Activated B cell treated with CpG ODN at 0.5 μM for 24 hours (primary cell): ENCODE measurements around the gene IRF3. TPM values are rescaled to one million over a fixed set of nuclear protein-coding genes. Genes with fewer than 3 reads are reported as not detected.

Experiments
- ATAC-seq: fragments of 200-7000 bp; cut with Tn5 transposase; one replicate; pipeline ENCODE4 v1.10.0; 2021; ENCODE audit warnings: low read depth, mild to moderate bottlenecking, moderate library complexity
- CTCF ChIA-PET: fragments of 350-600 bp; sonication (Branson Sonifier 250); formaldehyde crosslinking; loops from one replicate; lab custom pipeline; 2021; ENCODE audit warnings: antibody characterized with exemption; lab: Charles Lee
- POLR2A ChIA-PET: fragments of 350-600 bp; sonication (Branson Sonifier 250); formaldehyde crosslinking; loops from one replicate; lab custom pipeline; 2021; ENCODE audit warnings: antibody characterized with exemption; lab: Charles Lee
- DNase-seq: peaks from one replicate; pipeline ENCODE4 v3.0.0; 2022
- H3K27ac Mint-ChIP-seq: one replicate; pipeline ENCODE4 v1.8.0; 2020; ENCODE audit warnings: mixed read lengths
- H3K27me3 Mint-ChIP-seq: one replicate; pipeline ENCODE4 v1.8.0; 2021; ENCODE audit warnings: mixed read lengths
- H3K36me3 Mint-ChIP-seq: one replicate; pipeline ENCODE4 v1.8.0; 2021; ENCODE audit warnings: low read depth, mixed read lengths
- H3K4me1 Mint-ChIP-seq: one replicate; pipeline ENCODE4 v1.8.0; 2021; ENCODE audit warnings: mixed read lengths
- H3K4me3 Mint-ChIP-seq: one replicate; pipeline ENCODE4 v1.8.0; 2020; ENCODE audit warnings: mild to moderate bottlenecking, mixed read lengths
- H3K9me3 Mint-ChIP-seq: one replicate; pipeline ENCODE4 v1.8.0; 2020; ENCODE audit warnings: mixed read lengths
- CTCF ChIP-seq: fragments of 200-600 bp; IDR thresholded peaks from one replicate; pipeline ENCODE4 v1.8.0; 2022; ENCODE audit warnings: antibody characterized with exemption, mild to moderate bottlenecking
- intact Hi-C: fragments of 100-400 bp; cut with micrococcal nuclease; formaldehyde crosslinking; loops from one replicate; pipeline ENCODE4 v1.15.1; 2024
- total RNA-seq: library from RNA; stranded (reverse); gene quantifications from 2 replicates; pipeline ENCODE4 v1.2.3, GENCODE V29; 2022

Gene IRF3
- total RNA-seq, 1 donor from 2014 or later: 171 TPM

DNA sequence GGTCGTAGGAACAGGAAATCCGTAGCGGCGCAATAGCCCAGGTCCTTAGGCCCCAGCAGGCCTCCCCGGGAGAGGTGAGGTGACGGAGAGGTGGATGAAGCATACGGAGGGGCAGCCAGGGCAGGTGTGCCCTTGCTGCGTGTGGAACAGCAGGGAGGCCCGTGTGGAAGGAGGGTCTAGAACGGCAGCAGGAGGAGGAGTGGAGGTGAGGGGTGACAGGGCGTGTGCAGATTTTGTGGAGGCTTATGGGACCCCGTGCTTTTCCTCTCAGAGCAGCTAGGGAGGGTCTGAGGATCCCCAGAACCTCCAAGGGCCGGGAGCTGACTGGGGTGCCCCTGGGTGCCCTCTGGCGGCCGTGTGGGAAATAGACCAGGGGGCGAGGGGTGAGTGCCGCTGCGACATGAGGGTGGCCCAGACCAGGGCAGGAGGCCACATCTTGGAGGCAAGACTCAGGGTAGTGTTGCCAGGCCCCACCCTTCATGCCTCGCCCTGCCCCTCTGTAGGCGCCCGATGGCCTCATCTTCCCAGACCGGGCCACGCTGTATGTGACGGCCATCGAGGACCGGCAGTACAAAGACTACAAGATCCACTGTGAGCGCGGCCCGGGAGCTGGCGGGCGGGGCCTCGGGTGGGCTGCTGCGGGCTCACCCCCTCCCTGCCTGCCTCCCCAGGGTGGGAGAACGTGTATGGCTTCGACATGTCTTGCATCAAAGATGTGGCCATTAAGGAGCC is 18.8 kb upstream of the IRF3 start:
- H3K4me3 Mint-ChIP-seq: no peak overlapping the region
- no peak overlapping the region for H3K27ac Mint-ChIP-seq
- TF ChIP-seq CTCF: no peak
- intact Hi-C loops: no loop called here
- DNase-seq (no peak), ATAC-seq (no peak)
- peaks cover 22% of the 10 kb centered on the region for H3K4me1 Mint-ChIP-seq
- POLR2A ChIA-PET: interaction anchor here (0.6 kb wide), 1 partner anchor 81 kb away, joined by 4 read pairs; no protein-coding TSS in a partner anchor
- H3K27me3 Mint-ChIP-seq: no peaks in the 10 kb centered on the region
- CTCF ChIA-PET: interaction anchor here (1.1 kb wide), 1 partner anchor 20 kb away, joined by 4 read pairs; the partner anchor contains the start of gene IRF3
- no peaks in the 10 kb centered on the region for H3K9me3 Mint-ChIP-seq
- peaks cover 70% of the 10 kb centered on the region for H3K36me3 Mint-ChIP-seq

DNA sequence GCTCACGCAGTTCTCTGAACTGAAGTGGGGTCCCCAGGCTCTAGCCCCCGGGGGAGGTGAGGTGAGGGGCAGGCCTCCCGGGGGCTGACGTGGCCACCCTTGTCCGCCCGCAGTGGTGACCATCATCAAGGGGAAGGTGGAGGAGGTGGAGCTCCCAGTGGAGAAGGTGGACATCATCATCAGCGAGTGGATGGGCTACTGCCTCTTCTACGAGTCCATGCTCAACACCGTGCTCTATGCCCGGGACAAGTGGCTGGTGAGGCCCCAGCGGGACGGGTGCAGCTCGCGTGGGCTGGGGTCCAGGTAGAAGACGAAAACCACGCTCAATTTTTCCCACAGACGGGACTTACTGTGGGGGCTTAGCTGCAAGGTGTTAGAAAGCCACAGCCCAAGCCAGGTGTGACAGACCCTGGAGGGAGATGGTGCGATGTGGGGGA is 18.2 kb upstream of the IRF3 start:
- Mint-ChIP-seq H3K36me3 (peaks cover 68% of the 10 kb centered on the region), H3K27ac (no peak overlapping the region), H3K4me3 (no peak overlapping the region), H3K4me1 (peaks cover 25% of the 10 kb centered on the region), H3K27me3 (no peaks in the 10 kb centered on the region), H3K9me3 (no peaks in the 10 kb centered on the region)
- DNase-seq: no peak
- ATAC-seq: no peak
- ChIA-PET POLR2A (no interaction called here), CTCF (no interaction called here)
- intact Hi-C loops: no loop called here
- TF ChIP-seq CTCF: no peak

- Mint-ChIP-seq H3K9me3 (no peaks in the 10 kb centered on the region), H3K27me3 (no peaks in the 10 kb centered on the region), H3K4me1 (peaks cover 33% of the 10 kb centered on the region), H3K36me3 (peaks cover 63% of the 10 kb centered on the region), H3K27ac (no peak overlapping the region), H3K4me3 (no peak overlapping the region)
- no peak for ATAC-seq
- no peak for TF ChIP-seq CTCF
- no peak for DNase-seq
- CTCF ChIA-PET: no interaction called here
- POLR2A ChIA-PET: interaction anchor here (0.6 to 0.8 kb wide), 2 partner anchors 210 to 295 kb away, joined by 3 to 5 read pairs; no protein-coding TSS in a partner anchor
- intact Hi-C loops: no loop called here
Observed at GRCh38 chr19:49682274-49682673, 16.6 kb upstream of the IRF3 start.

DNA sequence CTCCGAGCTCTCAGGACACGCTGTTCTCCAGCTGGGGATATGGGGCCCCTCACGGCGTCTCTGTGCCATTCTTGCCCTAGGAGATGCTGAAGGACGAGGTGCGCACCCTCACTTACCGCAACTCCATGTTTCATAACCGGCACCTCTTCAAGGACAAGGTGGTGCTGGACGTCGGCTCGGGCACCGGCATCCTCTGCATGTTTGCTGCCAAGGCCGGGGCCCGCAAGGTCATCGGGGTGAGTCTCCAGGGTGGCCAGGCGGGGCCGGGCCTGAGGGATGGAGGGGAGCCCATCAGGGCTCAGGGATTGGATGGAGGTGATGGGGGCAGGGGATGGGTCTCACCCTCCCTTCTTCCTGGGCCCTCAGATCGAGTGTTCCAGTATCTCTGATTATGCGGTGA is 16.2 kb upstream of the IRF3 start:
- TF ChIP-seq CTCF: no peak
- intact Hi-C loops: loop anchor here (2.0 kb wide), 1 partner anchor 301 kb away; no protein-coding TSS in a partner anchor
- Mint-ChIP-seq H3K36me3 (peaks cover 63% of the 10 kb centered on the region), H3K27me3 (no peaks in the 10 kb centered on the region), H3K4me1 (peaks cover 33% of the 10 kb centered on the region), H3K27ac (no peak overlapping the region), H3K4me3 (no peak overlapping the region), H3K9me3 (no peaks in the 10 kb centered on the region)
- POLR2A ChIA-PET: interaction anchor here (0.6 kb wide), 1 partner anchor 294 kb away, joined by 3 read pairs; no protein-coding TSS in a partner anchor
- CTCF ChIA-PET: interaction anchor here (1.0 to 1.5 kb wide), 2 partner anchors 10 to 133 kb away, joined by 3 to 13 read pairs; no protein-coding TSS in a partner anchor
- DNase-seq (no peak), ATAC-seq (no peak)
